GM13977 (cell line): ENCODE measurements around the gene NR2C2.

ENCODE experiments used
- DNase-seq: peaks from one replicate; pipeline ENCODE4 v3.0.0; 2012; ENCODE audit warnings: low spot score
- CTCF ChIP-seq: IDR thresholded peaks from 2 replicates; pipeline ENCODE4 v1.5.1; 2012; ENCODE audit warnings: mild to moderate bottlenecking, control low read depth; ENCODE audit not compliant: insufficient read depth; ENCODE audit errors: extremely low read depth, missing control alignments
- in situ Hi-C: fragments of 300-500 bp; cut with MboI; formaldehyde crosslinking; loops from one replicate; pipeline ENCODE4 v1.12.0; 2022; ENCODE audit warnings: low sequenced_read_pairs, low pct_unique_long_range_greater_than_20kb, mixed read lengths, inconsistent platforms; ENCODE audit not compliant: unreplicated experiment

NR2C2 gene

DNA sequence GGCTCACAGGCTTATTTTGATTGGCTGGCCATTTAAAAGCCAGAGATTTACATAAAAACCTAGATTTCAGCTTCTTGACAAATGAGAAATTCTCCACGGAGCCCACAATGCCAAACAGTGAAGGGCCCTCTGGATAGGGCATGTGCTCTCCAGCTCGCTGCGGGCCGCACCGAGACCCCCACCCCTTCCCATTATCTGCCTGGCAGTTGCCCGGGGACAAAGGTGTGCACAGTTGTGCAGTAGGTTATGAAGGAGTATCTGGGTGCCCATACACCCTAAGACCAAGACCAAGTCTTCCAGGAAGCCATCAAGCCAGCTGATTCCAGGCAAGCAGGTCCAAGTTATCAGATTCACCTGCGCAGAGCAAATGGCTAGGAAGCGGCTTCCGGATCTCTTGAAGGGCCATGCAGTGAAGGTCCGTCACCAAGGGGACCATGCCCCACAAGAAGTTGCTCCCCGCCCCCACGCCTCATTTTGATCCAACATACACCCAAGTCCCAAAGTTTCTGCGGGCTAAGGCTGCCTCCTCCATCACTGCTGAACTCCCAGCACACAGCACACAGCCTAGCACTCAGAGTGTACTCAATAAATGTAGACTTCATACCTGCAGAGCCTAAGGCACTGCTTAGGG is 116.4 kb downstream of the NR2C2 start:
- no peak for TF ChIP-seq CTCF

GRCh38 chr3:15064299-15064834 is 117.0 kb downstream of the NR2C2 start:
- in situ Hi-C loops: no loop called here
- no peak for TF ChIP-seq CTCF
- peak; percentile 47 for DNase-seq

More for the DNA sequence above, 116.4 kb downstream of the NR2C2 start:
- peak; percentile 39 for DNase-seq
- in situ Hi-C loops: no loop called here

- peak; percentile 97 for DNase-seq
- in situ Hi-C loops: no loop called here
- TF ChIP-seq CTCF: no peak
Measured at GRCh38 chr3:15064835-15065549, 117.6 kb downstream of the NR2C2 start, which contains the start of gene MRPS25. Gene MRPS25 (minus strand): TSS chr3:15065315. CDS start chr3:15065194, 121 bp downstream.

DNA sequence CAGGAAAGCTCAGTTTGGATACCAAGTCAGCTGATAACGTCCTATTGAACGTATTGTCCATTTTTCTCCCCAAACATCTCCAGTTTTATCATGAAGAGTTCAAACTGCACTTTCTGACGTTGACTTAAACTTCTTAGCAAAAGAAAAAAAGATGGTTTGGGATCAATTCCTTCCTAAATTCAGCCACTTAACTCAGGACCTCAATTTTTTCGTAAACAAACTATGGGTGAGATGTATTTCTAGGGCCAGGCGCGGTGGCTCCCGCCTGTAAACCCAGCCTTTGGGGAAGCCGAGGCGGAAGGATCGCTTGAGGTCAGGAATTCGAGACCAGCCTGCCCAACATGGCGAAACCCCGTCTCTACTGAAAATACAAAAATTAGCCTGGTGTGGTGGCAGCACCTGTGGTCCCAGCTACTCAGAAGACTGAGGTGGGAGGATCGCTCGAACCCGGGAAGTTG is 118.2 kb downstream of the NR2C2 start:
- no peak for TF ChIP-seq CTCF
- in situ Hi-C loops: no loop called here

GRCh38 chr3:15066467-15066866 is 119.1 kb downstream of the NR2C2 start:
- in situ Hi-C loops: no loop called here
- no peak for TF ChIP-seq CTCF
- no peak for DNase-seq

More for the DNA sequence above, 118.2 kb downstream of the NR2C2 start:
- no peak for DNase-seq

- DNase-seq: no peak
- no peak for TF ChIP-seq CTCF
- in situ Hi-C loops: no loop called here
Measured at GRCh38 chr3:15069441-15069840, 122.1 kb downstream of the NR2C2 start.
